SU-DHL-6 (cell line): ENCODE data around the gene SLC8B1.

ENCODE experiments used
- EZH2phosphoT487 ChIP-seq: fragments of 200-600 bp; sonication (generic), shearing (Covaris generic); conservative IDR thresholded peaks from 2 replicates; pipeline ENCODE4 v1.6.1; 2018; ENCODE audit warnings: mild to moderate bottlenecking, antibody characterized with exemption, low read length, moderate library complexity, mixed read lengths
- TF ChIP-seq, protein P1 (sequence below): fragments of 200-600 bp; sonication (generic); IDR thresholded peaks from one replicate; pipeline ENCODE4 v1.5.1; 2017; ENCODE audit warnings: antibody characterized with exemption, mild to moderate bottlenecking, low read length, moderate library complexity; ENCODE audit not compliant: insufficient read depth, poor library complexity, severe bottlenecking

GRCh38 chr12:113329791-113330417 lies 5.0 kb downstream of the SLC8B1 start:
- TF ChIP-seq, protein P1, sequence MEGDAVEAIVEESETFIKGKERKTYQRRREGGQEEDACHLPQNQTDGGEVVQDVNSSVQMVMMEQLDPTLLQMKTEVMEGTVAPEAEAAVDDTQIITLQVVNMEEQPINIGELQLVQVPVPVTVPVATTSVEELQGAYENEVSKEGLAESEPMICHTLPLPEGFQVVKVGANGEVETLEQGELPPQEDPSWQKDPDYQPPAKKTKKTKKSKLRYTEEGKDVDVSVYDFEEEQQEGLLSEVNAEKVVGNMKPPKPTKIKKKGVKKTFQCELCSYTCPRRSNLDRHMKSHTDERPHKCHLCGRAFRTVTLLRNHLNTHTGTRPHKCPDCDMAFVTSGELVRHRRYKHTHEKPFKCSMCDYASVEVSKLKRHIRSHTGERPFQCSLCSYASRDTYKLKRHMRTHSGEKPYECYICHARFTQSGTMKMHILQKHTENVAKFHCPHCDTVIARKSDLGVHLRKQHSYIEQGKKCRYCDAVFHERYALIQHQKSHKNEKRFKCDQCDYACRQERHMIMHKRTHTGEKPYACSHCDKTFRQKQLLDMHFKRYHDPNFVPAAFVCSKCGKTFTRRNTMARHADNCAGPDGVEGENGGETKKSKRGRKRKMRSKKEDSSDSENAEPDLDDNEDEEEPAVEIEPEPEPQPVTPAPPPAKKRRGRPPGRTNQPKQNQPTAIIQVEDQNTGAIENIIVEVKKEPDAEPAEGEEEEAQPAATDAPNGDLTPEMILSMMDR, result no peak
- no peak for TF ChIP-seq EZH2phosphoT487
